ENCODE data around the gene EPS8.
"Not testable (repeated sequence)": the region's sequence is repeated elsewhere in the genome, so short reads cannot be mapped to it uniquely, and the experiment has no call there.

EPS8 gene

GRCh38 chr12:15772405-15773018 is 16.7 kb downstream of the EPS8 start:
- no peak for TF ChIP-seq CTCF (IDR thresholded peaks at IDR 0.05; ENCODE audit: extremely low read depth, missing control alignments)
- no peak for DNase-seq (ENCODE audit: low spot score)

- no peak for TF ChIP-seq CTCF (IDR thresholded peaks at IDR 0.05; ENCODE audit: extremely low read depth, missing control alignments)
- DNase-seq (ENCODE audit: low spot score), result no peak
These were observed 18.6 kb downstream of the EPS8 start for GRCh38 chr12:15770581-15770980.

DNA sequence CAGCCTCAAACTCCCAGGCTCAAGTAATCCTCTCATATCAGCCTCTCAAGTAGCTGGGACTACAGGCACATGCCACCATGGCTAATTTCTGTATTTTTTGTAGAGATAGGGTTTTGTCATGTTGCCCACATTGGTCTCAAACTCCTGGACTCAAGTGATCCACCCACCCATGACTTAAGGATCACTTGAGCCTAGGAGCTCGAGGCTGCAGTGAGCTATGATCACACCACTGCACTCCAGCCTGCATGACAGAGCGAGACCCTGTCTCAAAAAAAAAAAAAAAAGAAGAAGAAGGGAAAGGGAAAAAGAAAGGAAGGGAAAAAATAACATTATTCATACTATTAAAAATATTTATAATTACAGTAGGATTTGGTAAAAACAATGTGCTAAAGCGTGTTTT is 19.2 kb downstream of the EPS8 start:
- DNase-seq (ENCODE audit: low spot score), result no peak
- TF ChIP-seq CTCF (IDR thresholded peaks at IDR 0.05; ENCODE audit: extremely low read depth, missing control alignments), result no peak

- TF ChIP-seq CTCF (IDR thresholded peaks at IDR 0.05; ENCODE audit: extremely low read depth, missing control alignments), result no peak
These were observed 19.6 kb downstream of the EPS8 start for GRCh38 chr12:15769586-15769985.

GRCh38 chr12:15767301-15767700 is 21.9 kb downstream of the EPS8 start:
- DNase-seq (ENCODE audit: low spot score), result no peak
- no peak for TF ChIP-seq CTCF (IDR thresholded peaks at IDR 0.05; ENCODE audit: extremely low read depth, missing control alignments)

More at GRCh38 chr12:15769586-15769985, 19.6 kb downstream of the EPS8 start:
- DNase-seq (ENCODE audit: low spot score), result no peak

DNA sequence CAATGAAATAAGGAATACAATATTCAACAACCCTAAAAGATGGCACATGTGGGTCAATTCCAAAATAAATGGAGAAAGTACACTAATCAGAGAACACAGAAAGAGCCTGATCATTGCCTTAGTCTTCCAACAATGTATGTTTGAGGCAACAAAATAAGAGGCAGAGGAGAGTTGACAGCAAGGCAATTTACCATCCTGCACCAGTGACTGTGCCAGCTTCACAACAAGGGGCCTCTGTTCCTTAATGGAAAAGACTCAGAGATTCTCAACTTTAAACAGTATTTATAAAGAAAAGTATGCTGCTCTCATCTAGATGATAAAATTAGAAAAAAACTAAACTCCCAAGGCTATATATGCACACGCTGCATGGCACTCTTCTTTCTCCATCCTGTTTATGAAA is 25.9 kb downstream of the EPS8 start:
- no peak for TF ChIP-seq CTCF (IDR thresholded peaks at IDR 0.05; ENCODE audit: extremely low read depth, missing control alignments)
- DNase-seq (ENCODE audit: low spot score), result no peak

- DNase-seq (ENCODE audit: low spot score), result not testable (repeated sequence)
These were observed 27.0 kb downstream of the EPS8 start for GRCh38 chr12:15762162-15762561.

- DNase-seq (ENCODE audit: low spot score), result no peak
These were observed 31.5 kb downstream of the EPS8 start for GRCh38 chr12:15757553-15758255.

More at GRCh38 chr12:15757553-15758255, 31.5 kb downstream of the EPS8 start:
- TF ChIP-seq CTCF (IDR thresholded peaks at IDR 0.05; ENCODE audit: extremely low read depth, missing control alignments), result no peak
